H7 (cell line): ENCODE data around the gene TMEM186. TPM values are rescaled to one million over a fixed set of nuclear protein-coding genes. Genes with fewer than 3 reads are reported as not detected.
"Not testable (repeated sequence)": the region's sequence is repeated elsewhere in the genome, so short reads cannot be mapped to it uniquely, and the experiment has no call there.

Source experiments
- DNase-seq: peaks from one replicate; pipeline ENCODE4 v3.0.0; 2012
- H3K27me3 ChIP-seq: 2 replicates; pipeline ENCODE4 v1.6.0; 2011; ENCODE audit warnings: mild to moderate bottlenecking, low read length; ENCODE audit not compliant: control insufficient read depth, insufficient read depth
- H3K36me3 ChIP-seq: replicated peaks from 2 replicates; pipeline ENCODE4 v1.5.1; 2011; ENCODE audit warnings: low read length; ENCODE audit not compliant: control insufficient read depth, insufficient read depth
- H3K4me3 ChIP-seq: 2 replicates; pipeline ENCODE4 v1.5.1; 2011; ENCODE audit warnings: low read depth, mild to moderate bottlenecking, control low read depth, low read length, moderate library complexity; ENCODE audit not compliant: insufficient read depth
- total RNA-seq: library from RNA; depleted of rRNA; stranded (reverse); fragments of >200 nt; shearing (Covaris generic); gene quantifications from 2 replicates; pipeline ENCODE4 v1.2.3, GENCODE V29; 2014

Gene TMEM186
- total RNA-seq, 1 experiment from 2014 or later: 8.2 TPM

GRCh38 chr16:8768283-8768682, 29.2 kb downstream of the TMEM186 start:
- Histone ChIP-seq H3K27me3 (no peaks in the 10 kb centered on the region), H3K4me3 (no peak overlapping the region), H3K36me3 (no peaks in the 10 kb centered on the region)
- DNase-seq: no peak

GRCh38 chr16:8767176-8767575, 30.3 kb downstream of the TMEM186 start:
- no peaks in the 10 kb centered on the region for H3K36me3 ChIP-seq
- DNase-seq: no peak

GRCh38 chr16:8764525-8765250, 32.8 kb downstream of the TMEM186 start:
- peak; percentile 71 for DNase-seq
- H3K27me3 ChIP-seq: no peaks in the 10 kb centered on the region
- H3K36me3 ChIP-seq: no peaks in the 10 kb centered on the region
- H3K4me3 ChIP-seq: no peak overlapping the region

More at GRCh38 chr16:8767176-8767575, 30.3 kb downstream of the TMEM186 start:
- H3K27me3 ChIP-seq: no peaks in the 10 kb centered on the region
- no peak overlapping the region for H3K4me3 ChIP-seq

- Histone ChIP-seq H3K36me3 (no peaks in the 10 kb centered on the region), H3K4me3 (no peak overlapping the region), H3K27me3 (no peaks in the 10 kb centered on the region)
- DNase-seq: peak; percentile 60
Measured at GRCh38 chr16:8763899-8764298, 33.5 kb downstream of the TMEM186 start.

- Histone ChIP-seq H3K36me3 (no peaks in the 10 kb centered on the region), H3K27me3 (no peaks in the 10 kb centered on the region), H3K4me3 (no peak overlapping the region)
- DNase-seq: no peak
Measured at GRCh38 chr16:8763083-8763482, 34.4 kb downstream of the TMEM186 start.

- DNase-seq: no peak
- Histone ChIP-seq H3K27me3 (no peaks in the 10 kb centered on the region), H3K36me3 (no peaks in the 10 kb centered on the region), H3K4me3 (no peak overlapping the region)
Measured at GRCh38 chr16:8762254-8762653, 35.2 kb downstream of the TMEM186 start.

GRCh38 chr16:8761078-8761477, 36.4 kb downstream of the TMEM186 start:
- Histone ChIP-seq H3K27me3 (no peaks in the 10 kb centered on the region), H3K4me3 (no peak overlapping the region), H3K36me3 (no peaks in the 10 kb centered on the region)
- DNase-seq: no peak

- DNase-seq: no peak
- Histone ChIP-seq H3K36me3 (no peaks in the 10 kb centered on the region), H3K27me3 (no peaks in the 10 kb centered on the region), H3K4me3 (no peak overlapping the region)
Measured at GRCh38 chr16:8760021-8760420, 37.4 kb downstream of the TMEM186 start.

- no peaks in the 10 kb centered on the region for H3K27me3 ChIP-seq
- DNase-seq: no peak
- H3K36me3 ChIP-seq: no peaks in the 10 kb centered on the region
- H3K4me3 ChIP-seq: no peak overlapping the region
Measured at GRCh38 chr16:8758022-8758421, 39.4 kb downstream of the TMEM186 start.

GRCh38 chr16:8756755-8757154, 40.7 kb downstream of the TMEM186 start:
- Histone ChIP-seq H3K4me3 (no peak overlapping the region), H3K36me3 (no peaks in the 10 kb centered on the region), H3K27me3 (no peaks in the 10 kb centered on the region)
- DNase-seq: no peak

GRCh38 chr16:8753416-8754054, 43.9 kb downstream of the TMEM186 start:
- DNase-seq: no peak
- H3K36me3 ChIP-seq: no peaks in the 10 kb centered on the region
- H3K27me3 ChIP-seq: no peaks in the 10 kb centered on the region
- H3K4me3 ChIP-seq: no peak overlapping the region

GRCh38 chr16:8752706-8753105, 44.7 kb downstream of the TMEM186 start:
- Histone ChIP-seq H3K36me3 (no peaks in the 10 kb centered on the region), H3K27me3 (no peaks in the 10 kb centered on the region)
- no peak for DNase-seq

GRCh38 chr16:8751481-8752311, 45.7 kb downstream of the TMEM186 start:
- no peak overlapping the region for H3K4me3 ChIP-seq
- no peak for DNase-seq
- H3K27me3 ChIP-seq: no peaks in the 10 kb centered on the region

More at GRCh38 chr16:8752706-8753105, 44.7 kb downstream of the TMEM186 start:
- H3K4me3 ChIP-seq: no peak overlapping the region

GRCh38 chr16:8748944-8749343, 48.5 kb downstream of the TMEM186 start:
- not testable (repeated sequence) for H3K36me3 ChIP-seq, H3K27me3 ChIP-seq, DNase-seq, H3K4me3 ChIP-seq

More at GRCh38 chr16:8751481-8752311, 45.7 kb downstream of the TMEM186 start:
- H3K36me3 ChIP-seq: no peaks in the 10 kb centered on the region
